ENCODE results near the gene TBATA. TPM values are rescaled to one million over a fixed set of nuclear protein-coding genes. Genes with fewer than 3 reads are reported as not detected.

TBATA gene
- total and polyA plus RNA-seq, 2 of the 8 experiments (the other 6 are each of a cell fraction or from before 2014, with no cell fraction given) = not detected

DNA sequence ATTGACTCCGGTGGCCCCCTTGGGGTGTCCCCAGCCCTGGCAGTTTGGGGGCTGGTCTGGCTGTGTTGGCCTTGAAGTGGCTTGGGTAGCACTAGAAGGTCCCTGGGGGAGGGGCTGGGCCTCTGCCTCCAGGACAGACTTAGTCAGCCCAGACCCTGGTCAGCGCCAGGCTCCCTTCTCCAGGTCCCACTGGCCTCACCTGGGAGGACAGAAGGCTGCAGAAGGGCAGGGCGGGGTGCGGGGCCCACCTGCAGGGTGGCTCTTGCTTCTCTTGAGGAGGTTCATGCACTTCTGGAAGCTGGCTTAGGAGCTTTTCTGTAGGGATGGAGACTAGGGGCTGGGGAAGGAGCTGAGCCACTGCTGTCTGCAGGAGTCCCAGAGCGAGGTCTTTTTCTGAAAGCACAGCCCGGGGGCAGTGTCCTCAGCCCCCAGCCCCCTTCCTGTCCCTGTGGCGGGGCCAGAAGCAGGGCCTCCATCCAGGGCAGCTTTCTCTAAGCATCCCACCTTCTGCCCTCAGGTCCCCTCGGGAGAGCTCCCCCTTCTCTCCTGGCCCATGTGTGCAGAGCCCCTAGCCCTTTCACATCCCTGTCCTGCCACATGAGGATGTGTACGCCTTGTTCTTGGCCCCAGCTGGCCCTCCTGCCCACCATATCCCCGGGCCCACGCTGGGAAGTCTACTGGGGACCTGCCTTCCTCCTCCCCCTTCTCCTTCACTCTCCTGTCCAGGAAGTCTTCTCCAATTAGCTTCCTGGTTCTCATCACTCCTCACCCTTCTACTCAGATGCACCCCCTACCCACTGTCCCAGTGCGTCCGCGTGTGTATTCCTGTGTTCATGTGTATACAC is 11.0 kb downstream of the TBATA start (continued):
- TF ChIP-seq, protein P1, sequence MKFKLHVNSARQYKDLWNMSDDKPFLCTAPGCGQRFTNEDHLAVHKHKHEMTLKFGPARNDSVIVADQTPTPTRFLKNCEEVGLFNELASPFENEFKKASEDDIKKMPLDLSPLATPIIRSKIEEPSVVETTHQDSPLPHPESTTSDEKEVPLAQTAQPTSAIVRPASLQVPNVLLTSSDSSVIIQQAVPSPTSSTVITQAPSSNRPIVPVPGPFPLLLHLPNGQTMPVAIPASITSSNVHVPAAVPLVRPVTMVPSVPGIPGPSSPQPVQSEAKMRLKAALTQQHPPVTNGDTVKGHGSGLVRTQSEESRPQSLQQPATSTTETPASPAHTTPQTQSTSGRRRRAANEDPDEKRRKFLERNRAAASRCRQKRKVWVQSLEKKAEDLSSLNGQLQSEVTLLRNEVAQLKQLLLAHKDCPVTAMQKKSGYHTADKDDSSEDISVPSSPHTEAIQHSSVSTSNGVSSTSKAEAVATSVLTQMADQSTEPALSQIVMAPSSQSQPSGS (IDR thresholded peaks at IDR 0.05; ENCODE audit: low read length) = no peak
- no peak for TF ChIP-seq NANOG (IDR thresholded peaks at IDR 0.05; ENCODE audit: insufficient read depth, low read depth, low read length, poor library complexity, severe bottlenecking)
- TF ChIP-seq BACH1 (IDR thresholded peaks at IDR 0.05; ENCODE audit: low read length) = no peak
- no peak for TF ChIP-seq RXRA (IDR thresholded peaks at IDR 0.05; ENCODE audit: insufficient read depth, low read depth, low read length)
- no peak for TF ChIP-seq GABPA (IDR thresholded peaks at IDR 0.05; ENCODE audit: borderline replicate concordance, insufficient read depth, low read length)

Measured in H1 (cell line).